Cardiac muscle cell (in vitro differentiated cells and primary cell): ENCODE measurements around the gene RBM47. TPM values are rescaled to one million over a fixed set of nuclear protein-coding genes. Genes with fewer than 3 reads are reported as not detected.

Source experiments
- DNase-seq, 2 donors: peaks; one replicate each; pipeline versions ENCODE4 v3.0.0 to v3.0.0-alpha.2; 2010 to 2017; ENCODE audit warnings: low read depth in 1 of 2, low spot score in 1 of 2
- H3K27ac ChIP-seq: fragments of 200-600 bp; sonication (generic); 2 replicates; pipeline ENCODE4 v1.5.1; 2016
- H3K27me3 ChIP-seq: fragments of 200-600 bp; sonication (generic); 2 replicates; pipeline ENCODE4 v1.6.0; 2016; ENCODE audit warnings: control low read depth
- H3K36me3 ChIP-seq: fragments of 200-600 bp; sonication (generic); 2 replicates; pipeline ENCODE4 v1.5.1; 2016; ENCODE audit warnings: control low read depth
- H3K4me1 ChIP-seq: fragments of 200-600 bp; sonication (generic); 2 replicates; pipeline ENCODE4 v1.8.1; 2017; ENCODE audit warnings: low read depth, mild to moderate bottlenecking, mixed run types
- H3K4me3 ChIP-seq: fragments of 200-600 bp; sonication (generic); 2 replicates; pipeline ENCODE4 v1.5.1; 2016; ENCODE audit warnings: mild to moderate bottlenecking
- H3K9me3 ChIP-seq: fragments of 200-600 bp; sonication (generic); 2 replicates; pipeline ENCODE4 v1.5.1; 2017; ENCODE audit warnings: low read depth, mild to moderate bottlenecking, control low read depth
- polyA plus RNA-seq: library from polyadenylated mRNA; unstranded; fragments of >200 nt; fragmentation: Nextera tagmentation; extraction: Ambion mirVana; gene quantifications from 2 replicates; pipeline ENCODE4 v1.2.1, GENCODE V29; 2016
- total RNA-seq: library from RNA; depleted of rRNA; stranded (reverse); fragments of >200 nt; gene quantifications from 2 replicates; pipeline ENCODE4 v1.2.3, GENCODE V29; 2016
- TF ChIP-seq, protein P1 (sequence below): IDR thresholded peaks from 2 replicates; pipeline ENCODE4 v1.5.1; 2012; ENCODE audit warnings: low read depth, mild to moderate bottlenecking, low read length

RBM47 gene
- total and polyA plus RNA-seq, 2 experiments from 2014 or later, result 1.1 to 1.4 TPM

DNA sequence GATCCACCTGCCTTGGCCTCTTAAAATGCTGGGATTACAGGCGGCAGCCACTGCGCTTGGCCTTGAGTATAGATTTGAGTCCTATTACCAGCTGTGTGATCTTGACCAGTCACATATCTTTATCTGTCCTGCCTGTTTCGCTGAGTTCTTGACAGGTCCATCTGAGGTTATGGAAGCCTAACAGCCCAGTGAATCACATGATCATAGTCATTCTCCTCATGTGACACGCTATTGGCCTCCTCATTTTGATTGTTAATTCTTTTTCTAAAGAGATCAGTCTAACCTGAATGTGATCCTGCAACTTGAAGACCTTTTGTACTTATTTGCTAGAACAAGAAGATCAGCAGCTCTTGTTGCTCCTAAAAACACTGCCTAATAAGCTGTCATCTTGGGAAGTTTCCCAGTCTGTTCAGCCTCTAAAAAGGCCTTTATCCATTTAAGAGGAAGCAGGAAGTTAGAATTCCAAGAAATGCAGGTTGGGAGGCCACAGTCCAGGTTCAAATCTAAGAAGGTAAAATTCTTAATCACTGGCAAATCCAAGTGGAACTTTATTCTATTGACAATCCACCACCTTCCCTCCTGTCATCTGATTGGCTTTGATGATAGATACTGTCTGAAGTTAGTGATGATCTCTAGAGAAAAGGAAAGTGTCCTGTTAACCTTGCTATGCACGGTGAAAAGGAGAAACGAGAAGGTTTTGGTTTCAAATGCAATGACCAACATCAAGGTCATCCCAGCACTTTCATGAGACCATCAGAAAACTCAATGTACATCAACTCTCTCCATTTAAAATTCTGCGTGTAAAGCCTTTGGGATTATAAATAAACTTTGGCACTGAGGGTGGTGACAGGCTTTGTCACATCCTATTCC is 207.6 kb downstream of the RBM47 start:
- Histone ChIP-seq H3K27me3 (no peaks in the 10 kb centered on the region), H3K9me3 (no peaks in the 10 kb centered on the region), H3K4me1 (no peaks in the 10 kb centered on the region), H3K4me3 (no peak overlapping the region), H3K36me3 (no peaks in the 10 kb centered on the region), H3K27ac (no peak overlapping the region)
- no peak for DNase-seq
- TF ChIP-seq, protein P1, sequence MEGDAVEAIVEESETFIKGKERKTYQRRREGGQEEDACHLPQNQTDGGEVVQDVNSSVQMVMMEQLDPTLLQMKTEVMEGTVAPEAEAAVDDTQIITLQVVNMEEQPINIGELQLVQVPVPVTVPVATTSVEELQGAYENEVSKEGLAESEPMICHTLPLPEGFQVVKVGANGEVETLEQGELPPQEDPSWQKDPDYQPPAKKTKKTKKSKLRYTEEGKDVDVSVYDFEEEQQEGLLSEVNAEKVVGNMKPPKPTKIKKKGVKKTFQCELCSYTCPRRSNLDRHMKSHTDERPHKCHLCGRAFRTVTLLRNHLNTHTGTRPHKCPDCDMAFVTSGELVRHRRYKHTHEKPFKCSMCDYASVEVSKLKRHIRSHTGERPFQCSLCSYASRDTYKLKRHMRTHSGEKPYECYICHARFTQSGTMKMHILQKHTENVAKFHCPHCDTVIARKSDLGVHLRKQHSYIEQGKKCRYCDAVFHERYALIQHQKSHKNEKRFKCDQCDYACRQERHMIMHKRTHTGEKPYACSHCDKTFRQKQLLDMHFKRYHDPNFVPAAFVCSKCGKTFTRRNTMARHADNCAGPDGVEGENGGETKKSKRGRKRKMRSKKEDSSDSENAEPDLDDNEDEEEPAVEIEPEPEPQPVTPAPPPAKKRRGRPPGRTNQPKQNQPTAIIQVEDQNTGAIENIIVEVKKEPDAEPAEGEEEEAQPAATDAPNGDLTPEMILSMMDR, result no peak

GRCh38 chr4:40419231-40419912 is 210.3 kb downstream of the RBM47 start:
- H3K4me1 ChIP-seq, result no peaks in the 10 kb centered on the region
- no peak overlapping the region for H3K4me3 ChIP-seq
- no peaks in the 10 kb centered on the region for H3K9me3 ChIP-seq
- H3K27ac ChIP-seq, result no peak overlapping the region
- H3K27me3 ChIP-seq, result no peaks in the 10 kb centered on the region
- no peaks in the 10 kb centered on the region for H3K36me3 ChIP-seq
- TF ChIP-seq, protein P1, result no peak
- DNase-seq, result no peak

DNA sequence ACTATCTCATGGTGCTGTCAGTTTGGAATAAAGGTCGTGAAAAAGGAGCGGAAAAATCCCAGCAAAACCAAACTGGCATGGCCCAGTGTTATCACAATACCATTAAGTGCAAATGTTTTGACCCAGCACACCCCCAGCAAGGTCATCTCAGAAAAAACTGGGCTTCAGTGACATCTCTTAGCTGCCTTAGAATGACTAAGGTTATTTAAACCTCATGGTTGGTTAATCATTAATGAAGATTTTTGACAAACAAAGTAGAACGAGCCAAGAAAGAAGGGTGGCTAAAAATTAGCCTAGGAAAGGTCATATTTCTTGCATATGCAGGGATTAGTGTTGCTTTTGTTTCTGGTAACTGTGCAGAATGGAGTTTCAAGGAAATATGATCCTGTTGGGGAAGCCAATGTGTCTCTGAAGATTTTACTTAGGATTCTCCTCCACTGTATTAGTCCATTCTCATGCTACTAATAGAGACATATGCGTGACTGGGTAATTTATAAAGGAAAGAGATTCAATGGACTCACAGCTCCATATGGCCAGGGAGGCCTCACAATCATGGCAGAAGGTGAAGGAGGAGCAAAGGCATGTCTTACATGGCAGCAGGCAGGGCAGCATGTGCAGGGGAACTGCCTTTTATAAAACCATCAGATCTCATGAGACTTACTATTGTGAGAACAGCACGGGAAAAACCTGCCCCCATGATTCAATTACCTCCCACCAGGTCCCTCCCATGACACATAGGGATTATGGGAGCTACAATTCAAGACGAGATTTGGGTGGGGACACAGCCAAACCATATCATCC is 211.0 kb downstream of the RBM47 start:
- Histone ChIP-seq H3K9me3 (no peaks in the 10 kb centered on the region), H3K4me1 (no peaks in the 10 kb centered on the region), H3K4me3 (no peak overlapping the region), H3K27ac (no peak overlapping the region), H3K36me3 (no peaks in the 10 kb centered on the region), H3K27me3 (no peaks in the 10 kb centered on the region)
- no peak for DNase-seq
- TF ChIP-seq, protein P1, result no peak

- no peaks in the 10 kb centered on the region for H3K36me3 ChIP-seq
- no peak overlapping the region for H3K4me3 ChIP-seq
- H3K9me3 ChIP-seq, result no peaks in the 10 kb centered on the region
- no peaks in the 10 kb centered on the region for H3K27me3 ChIP-seq
- DNase-seq, result no peak
- no peak overlapping the region for H3K27ac ChIP-seq
- H3K4me1 ChIP-seq, result no peaks in the 10 kb centered on the region
- TF ChIP-seq, protein P1, result no peak
Observed at GRCh38 chr4:40417941-40418340, 211.7 kb downstream of the RBM47 start.

DNA sequence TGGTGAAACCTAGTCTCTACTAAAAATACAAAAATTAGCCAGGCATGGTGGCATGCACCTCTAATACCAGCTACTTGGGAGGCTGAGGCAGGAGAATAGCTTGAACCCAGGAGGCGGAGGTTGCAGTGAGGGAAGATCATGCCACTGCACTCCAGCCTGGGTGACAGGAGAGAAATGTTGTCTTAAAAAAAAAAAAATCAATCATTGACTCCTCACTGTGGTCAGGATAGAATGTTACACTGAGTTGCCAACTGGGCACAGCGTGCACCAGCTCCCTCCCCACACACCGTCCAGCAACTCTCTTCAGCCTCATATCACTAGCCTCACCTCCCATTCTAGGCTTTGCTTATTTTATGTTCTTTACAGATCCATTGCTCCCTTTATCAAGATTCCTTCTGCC is 215.0 kb downstream of the RBM47 start:
- no peaks in the 10 kb centered on the region for H3K36me3 ChIP-seq
- H3K9me3 ChIP-seq, result no peaks in the 10 kb centered on the region
- no peaks in the 10 kb centered on the region for H3K4me1 ChIP-seq
- H3K27me3 ChIP-seq, result no peaks in the 10 kb centered on the region
- TF ChIP-seq, protein P1, result no peak
- no peak for DNase-seq
- H3K4me3 ChIP-seq, result no peak overlapping the region
- no peak overlapping the region for H3K27ac ChIP-seq
